ENCODE measurements around the gene TNK1. TPM values are rescaled to one million over a fixed set of nuclear protein-coding genes. Genes with fewer than 3 reads are reported as not detected.

TNK1 gene
- polyA plus RNA-seq, 3 donors = not detected

- H3K4me1 Mint-ChIP-seq = no peaks in the 10 kb centered on the region
- H3K4me2 ChIP-seq (replicated peaks; ENCODE audit: extremely low read depth, low read length, poor library complexity, severe bottlenecking) = no peak overlapping the region
- H3K9ac ChIP-seq (ENCODE audit: insufficient read depth, low read length, poor library complexity, severe bottlenecking) = no peak overlapping the region
- H3K27me3 ChIP-seq (ENCODE audit: control insufficient read depth in 2 of 2, insufficient read depth in 2 of 2, low read length in 2 of 2) = no peaks in the 10 kb centered on the region
- no peaks in the 10 kb centered on the region for H3K36me3 ChIP-seq (replicated peaks in 1 of 2; ENCODE audit: control insufficient read depth in 1 of 2, insufficient read depth in 2 of 2, low read length in 2 of 2)
- no peaks in the 10 kb centered on the region for H3K9me3 ChIP-seq (replicated peaks in 1 of 2; ENCODE audit: control insufficient read depth in 1 of 2, insufficient read depth in 1 of 2, low read length in 2 of 2)
- H3K4me3 ChIP-seq (replicated peaks in 1 of 3; ENCODE audit: low read depth in 2 of 3, low read length in 3 of 3) = no peak overlapping the region
- DNase-seq = no peak
- 98% methylated on average over 3 of the region's 4 CpGs for WGBS (ENCODE audit: insufficient coverage)
- H3K27ac ChIP-seq (ENCODE audit: low read depth in 1 of 2, low read length in 2 of 2) = no peak overlapping the region
- no peaks in the 10 kb centered on the region for H3K4me1 ChIP-seq (ENCODE audit: control insufficient read depth in 1 of 2, insufficient read depth in 2 of 2, low read length in 2 of 2)
- no peaks in the 10 kb centered on the region for H3K36me3 Mint-ChIP-seq
- intact Hi-C loops (cut with micrococcal nuclease) = no loop called here
- no peaks in the 10 kb centered on the region for H4K20me1 ChIP-seq (ENCODE audit: insufficient read depth, low read length)
- peaks cover 2 to 5% (median 2%) of the 10 kb centered on the region in 3 donors for H3K27me3 Mint-ChIP-seq (ENCODE audit: low read depth in 3 of 3)
- H3K27ac Mint-ChIP-seq = peak overlapping the region in 1 of 7 donors; percentile 45
- no peaks in the 10 kb centered on the region for H3K9me3 Mint-ChIP-seq
- no peaks in the 10 kb centered on the region for H3K79me2 ChIP-seq (ENCODE audit: insufficient read depth, low read length)
- H3K4me3 Mint-ChIP-seq = peak overlapping the region in 1 of 2 donors; percentile 16
- no peak for TF ChIP-seq CTCF (IDR thresholded peaks at IDR 0.05)
- no peak overlapping the region for H2AFZ ChIP-seq (ENCODE audit: insufficient read depth, low read depth, low read length, poor library complexity, severe bottlenecking)
Observed at GRCh38 chr17:7423679-7424078, 42.8 kb downstream of the TNK1 start.

GRCh38 chr17:7425316-7425715, 44.4 kb downstream of the TNK1 start, which contains the start of gene SPEM2:
SPEM2 (plus strand) TSS chr17:7425616; CDS start chr17:7425689, 73 bp downstream.
- no peaks in the 10 kb centered on the region for H3K9me3 ChIP-seq (replicated peaks in 1 of 2; ENCODE audit: control insufficient read depth in 1 of 2, insufficient read depth in 1 of 2, low read length in 2 of 2)
- H3K27me3 ChIP-seq (ENCODE audit: control insufficient read depth in 2 of 2, insufficient read depth in 2 of 2, low read length in 2 of 2) = no peaks in the 10 kb centered on the region
- intact Hi-C loops (cut with micrococcal nuclease) = no loop called here
- no peaks in the 10 kb centered on the region for H3K36me3 Mint-ChIP-seq
- H3K9ac ChIP-seq (ENCODE audit: insufficient read depth, low read length, poor library complexity, severe bottlenecking) = no peak within 1 kb of the TSS
- 86% methylated on average over 1 of the region's 7 CpGs for WGBS (ENCODE audit: insufficient coverage)
- no peaks in the 10 kb centered on the region for H3K9me3 Mint-ChIP-seq
- H3K4me3 ChIP-seq (replicated peaks in 1 of 3; ENCODE audit: low read depth in 2 of 3, low read length in 3 of 3) = no peak within 1 kb of the TSS
- peak within 1 kb of the TSS in 2 of 7 donors; percentile 27 to 50 for H3K27ac Mint-ChIP-seq
- H3K4me2 ChIP-seq (replicated peaks; ENCODE audit: extremely low read depth, low read length, poor library complexity, severe bottlenecking) = no peak within 1 kb of the TSS
- no peak within 1 kb of the TSS for H3K4me3 Mint-ChIP-seq
- no peak within 1 kb of the TSS for H3K27ac ChIP-seq (ENCODE audit: low read depth in 1 of 2, low read length in 2 of 2)
- peaks cover 0 to 5% (median 2%) of the 10 kb centered on the region in 3 donors for H3K27me3 Mint-ChIP-seq (ENCODE audit: low read depth in 3 of 3)
- TF ChIP-seq CTCF (IDR thresholded peaks at IDR 0.05) = no peak
- no peaks in the 10 kb centered on the region for H4K20me1 ChIP-seq (ENCODE audit: insufficient read depth, low read length)
- H3K4me1 Mint-ChIP-seq = no peaks in the 10 kb centered on the region
- DNase-seq = no peak
- H3K4me1 ChIP-seq (ENCODE audit: control insufficient read depth in 1 of 2, insufficient read depth in 2 of 2, low read length in 2 of 2) = no peaks in the 10 kb centered on the region
- H3K79me2 ChIP-seq (ENCODE audit: insufficient read depth, low read length) = no peaks in the 10 kb centered on the region
- no peak within 1 kb of the TSS for H2AFZ ChIP-seq (ENCODE audit: insufficient read depth, low read depth, low read length, poor library complexity, severe bottlenecking)
- no peaks in the 10 kb centered on the region for H3K36me3 ChIP-seq (replicated peaks in 1 of 2; ENCODE audit: control insufficient read depth in 1 of 2, insufficient read depth in 2 of 2, low read length in 2 of 2)
